NCI-H1930 (cell line): ENCODE measurements around the gene SCO2.

Experiments used
- DNase-seq, 2 experiments: peaks; one replicate each; lab custom pipeline; 2025; lab: John Stamatoyannopoulos, UW

SCO2 gene

GRCh38 chr22:50531962-50532674 lies 6.7 kb upstream of the SCO2 start:
- no peak for DNase-seq

GRCh38 chr22:50531546-50531961 lies 6.2 kb upstream of the SCO2 start:
- DNase-seq: peak in 1 of 2 experiments; percentile 35

- DNase-seq: peak; percentile 59 to 74
Observed at GRCh38 chr22:50530877-50531545, 5.6 kb upstream of the SCO2 start.

- no peak for DNase-seq
Observed at GRCh38 chr22:50530580-50530876, 5.1 kb upstream of the SCO2 start.

GRCh38 chr22:50529897-50530579 lies 4.6 kb upstream of the SCO2 start, which contains the start of gene TYMP:
Gene TYMP (minus strand): TSS chr22:50530012. CDS start chr22:50529709, 303 bp downstream.
- peak in 1 of 2 experiments; percentile 43 for DNase-seq

- no peak for DNase-seq
Observed at GRCh38 chr22:50529416-50529896, 4.1 kb upstream of the SCO2 start.

GRCh38 chr22:50528682-50529415 lies 3.5 kb upstream of the SCO2 start:
- DNase-seq: no peak

GRCh38 chr22:50527921-50528681 lies 2.7 kb upstream of the SCO2 start:
- DNase-seq: no peak

GRCh38 chr22:50526834-50527801 lies 1.7 kb upstream of the SCO2 start:
- no peak for DNase-seq

GRCh38 chr22:50526108-50526833 lies 873 bp upstream of the SCO2 start:
- peak; percentile 68 to 75 for DNase-seq

- DNase-seq: no peak
Observed at GRCh38 chr22:50525858-50526107, 385 bp upstream of the SCO2 start.

GRCh38 chr22:50524676-50525103 lies 708 bp downstream of the SCO2 start:
- DNase-seq: no peak

GRCh38 chr22:50523806-50524675 lies 1.4 kb downstream of the SCO2 start:
- no peak for DNase-seq

GRCh38 chr22:50523458-50523805 lies 2.0 kb downstream of the SCO2 start:
- DNase-seq: no peak

GRCh38 chr22:50522806-50523438 lies 2.5 kb downstream of the SCO2 start:
- DNase-seq: no peak

GRCh38 chr22:50522208-50522805 lies 3.1 kb downstream of the SCO2 start:
- no peak for DNase-seq

- no peak for DNase-seq
Observed at GRCh38 chr22:50521710-50522109, 3.7 kb downstream of the SCO2 start.

- no peak for DNase-seq
Observed at GRCh38 chr22:50520826-50521453, 4.5 kb downstream of the SCO2 start.
